ENCODE results near the gene WDR88. TPM values are rescaled to one million over a fixed set of nuclear protein-coding genes. Genes with fewer than 3 reads are reported as not detected.

WDR88 gene
- total and polyA plus RNA-seq, 2 of the 13 experiments (the other 11 are each of a cell fraction or from before 2014, with no cell fraction given): not detected

GRCh38 chr19:33098055-33098534 lies 33.8 kb upstream of the WDR88 start (continued):
- no peak; the same call in 1 of the 2 replicates for TF ChIP-seq MAZ (IDR thresholded peaks at IDR 0.05; ENCODE audit: borderline replicate concordance, low read depth, low read length)
- no peak for TF ChIP-seq MAZ (CRISPR knock-in tag; IDR thresholded peaks at IDR 0.05; ENCODE audit: low read depth)
- peak; percentile 34; the same call in 1 of the 2 replicates for TF ChIP-seq TFDP1 (CRISPR knock-in tag; IDR thresholded peaks at IDR 0.05; ENCODE audit: borderline replicate concordance)
- no peak for TF ChIP-seq CSRNP1 (CRISPR knock-in tag; IDR thresholded peaks at IDR 0.05)
- TF ChIP-seq ZNF20 (CRISPR knock-in tag; IDR thresholded peaks at IDR 0.05): no peak
- TF ChIP-seq SNAPC2 (CRISPR knock-in tag; IDR thresholded peaks at IDR 0.05): no peak
- TF ChIP-seq ZNF549 (CRISPR knock-in tag; IDR thresholded peaks at IDR 0.05): no peak
- TF ChIP-seq FOXP1 (IDR thresholded peaks at IDR 0.05): no peak
- TF ChIP-seq FOXP1 (CRISPR knock-in tag; IDR thresholded peaks at IDR 0.05): peak; percentile 63
- TF ChIP-seq ZNF577 (CRISPR knock-in tag; IDR thresholded peaks at IDR 0.05; ENCODE audit: borderline replicate concordance, low read depth): no peak
- no peak for TF ChIP-seq ZNF333 (CRISPR knock-in tag; IDR thresholded peaks at IDR 0.05; ENCODE audit: borderline replicate concordance)
- peak; percentile 31; the same call in 1 of the 2 replicates for TF ChIP-seq ZNF644 (CRISPR knock-in tag; IDR thresholded peaks at IDR 0.05; ENCODE audit: low read depth)
- no peak for TF ChIP-seq ZNF512 (CRISPR knock-in tag; IDR thresholded peaks at IDR 0.05)
- no peak for TF ChIP-seq ZNF556 (CRISPR knock-in tag; IDR thresholded peaks at IDR 0.05; ENCODE audit: borderline replicate concordance)
- TF ChIP-seq CREM (IDR thresholded peaks at IDR 0.05): peak; percentile 46; the same call in 1 of the 2 replicates
- no peak for TF ChIP-seq CREM (CRISPR knock-in tag; IDR thresholded peaks at IDR 0.05)
- no peak for TF ChIP-seq ATRX (CRISPR knock-in tag; IDR thresholded peaks at IDR 0.05; ENCODE audit: borderline replicate concordance)
- no peak for TF ChIP-seq ZNF567 (CRISPR knock-in tag; IDR thresholded peaks at IDR 0.05; ENCODE audit: borderline replicate concordance)
- no peak for TF ChIP-seq IKZF4 (CRISPR knock-in tag; IDR thresholded peaks at IDR 0.05; ENCODE audit: borderline replicate concordance, low read depth, not compliant biosample characterization)
- no peak for TF ChIP-seq PAF1 (CRISPR knock-in tag; IDR thresholded peaks at IDR 0.05)
- TF ChIP-seq ZBTB25 (CRISPR knock-in tag; IDR thresholded peaks at IDR 0.05): no peak
- TF ChIP-seq MBNL3 (CRISPR knock-in tag; conservative IDR thresholded peaks at IDR 0.05): no peak
- TF ChIP-seq RAD21 (CRISPR knock-in tag; IDR thresholded peaks at IDR 0.05): no peak
- TF ChIP-seq ZNF235 (CRISPR knock-in tag; IDR thresholded peaks at IDR 0.05; ENCODE audit: borderline replicate concordance): no peak
- no peak for TF ChIP-seq ZC3H13 (CRISPR knock-in tag; IDR thresholded peaks at IDR 0.05)
- TF ChIP-seq RFX5 (IDR thresholded peaks at IDR 0.05; ENCODE audit: low read depth, low read length): no peak
- TF ChIP-seq GZF1 (CRISPR knock-in tag; IDR thresholded peaks at IDR 0.05): no peak
- no peak for TF ChIP-seq PAWR (CRISPR knock-in tag; IDR thresholded peaks at IDR 0.05; ENCODE audit: borderline replicate concordance)
- TF ChIP-seq IRF2 (CRISPR knock-in tag; IDR thresholded peaks at IDR 0.05): no peak
